ENCODE data around the gene C9orf72. TPM values are rescaled to one million over a fixed set of nuclear protein-coding genes. Genes with fewer than 3 reads are reported as not detected.
"Not testable (repeated sequence)": the region's sequence is repeated elsewhere in the genome, so short reads cannot be mapped to it uniquely, and the experiment has no call there.

The C9orf72 gene
- total and polyA plus RNA-seq, 9 of the 15 experiments (the other 6 are each of a cell fraction or from before 2014, with no cell fraction given), result 2.3 to 7.3 (median 4.1) TPM

DNA sequence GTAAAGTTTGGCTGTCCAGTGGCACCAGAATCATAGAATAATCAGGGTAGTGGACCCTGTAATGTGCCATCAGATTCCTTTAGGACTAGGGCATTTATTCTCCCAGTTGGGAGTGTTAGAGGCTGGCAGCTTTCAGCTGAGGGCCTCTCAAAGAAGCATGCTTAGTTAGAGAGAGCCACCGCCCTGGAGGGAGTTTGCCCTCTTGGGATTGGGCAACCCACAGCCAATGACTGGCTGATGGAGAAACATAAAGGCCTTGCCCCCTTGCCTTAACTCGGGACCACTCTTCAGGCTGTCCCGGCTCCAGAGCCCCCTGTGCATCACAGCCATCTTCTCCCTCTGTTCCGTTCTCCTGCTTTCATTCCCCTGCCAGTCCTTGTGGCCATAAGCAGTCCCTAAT, 69.7 kb downstream of the C9orf72 start:
- in situ Hi-C loops (cut with MboI) (no loop called here), intact Hi-C loops (cut with micrococcal nuclease) (no loop called here)
- H3K27me3 ChIP-seq (ENCODE audit: control insufficient read depth in 2 of 2, insufficient read depth in 2 of 2, low read length in 2 of 2), result no peaks in the 10 kb centered on the region
- peaks cover 0 to 1% of the 10 kb centered on the region in 2 experiments; a peak in 2 of 5 replicates for H3K4me1 ChIP-seq (replicated peaks in 1 of 2; ENCODE audit: control insufficient read depth in 2 of 2, insufficient read depth in 2 of 2, low read length in 2 of 2)
- no TSS peak for BruUV-seq (replicated peaks)
- no peaks in the 10 kb centered on the region for H4K20me1 ChIP-seq (replicated peaks; ENCODE audit: control insufficient read depth, insufficient read depth, low read length)
- peaks cover 17% of the 10 kb centered on the region for H3K79me2 ChIP-seq (ENCODE audit: control insufficient read depth, insufficient read depth, low read length)
- ChIA-PET POLR2A (no interaction called here), CTCF (ENCODE audit: low intra/inter-chr PET ratio) (no interaction called here)
- H2AFZ ChIP-seq (ENCODE audit: low read depth, low read length), result no peak overlapping the region
- DNase-seq (ENCODE audit: extremely low read depth in 1 of 4, low spot score in 3 of 4), result no peak
- FAIRE-seq, result no peak
- 60% methylated on average over 1 of the region's 4 CpGs for WGBS (ENCODE audit: insufficient coverage, low coverage, missing lambda C conversion rate)
- H3K36me3 ChIP-seq (ENCODE audit: control insufficient read depth, insufficient read depth, low read length), result peaks cover 6% of the 10 kb centered on the region; the same call in 1 of the 3 replicates
- no peaks in the 10 kb centered on the region for H3K9me3 ChIP-seq (replicated peaks; ENCODE audit: control insufficient read depth, insufficient read depth, low read depth, low read length)
- H3K4me2 ChIP-seq (ENCODE audit: insufficient read depth, low read length), result no peak overlapping the region
- no peak for ATAC-seq
- H3K4me3 ChIP-seq, result no peak overlapping the region
- no peak overlapping the region for H3K27ac ChIP-seq (ENCODE audit: extremely low read depth, low read depth, low read length)
- H3K9me1 ChIP-seq (ENCODE audit: control insufficient read depth, insufficient read depth, low read length), result no peaks in the 10 kb centered on the region
- TF ChIP-seq RBFOX2 (IDR thresholded peaks at IDR 0.05; ENCODE audit: low read depth, low read length), result no peak
- no peak for TF ChIP-seq NFYB (IDR thresholded peaks at IDR 0.05; ENCODE audit: extremely low read depth, insufficient read length)
- TF ChIP-seq ZNF224 (CRISPR knock-in tag; IDR thresholded peaks at IDR 0.05), result no peak
- TF ChIP-seq, protein P1, sequence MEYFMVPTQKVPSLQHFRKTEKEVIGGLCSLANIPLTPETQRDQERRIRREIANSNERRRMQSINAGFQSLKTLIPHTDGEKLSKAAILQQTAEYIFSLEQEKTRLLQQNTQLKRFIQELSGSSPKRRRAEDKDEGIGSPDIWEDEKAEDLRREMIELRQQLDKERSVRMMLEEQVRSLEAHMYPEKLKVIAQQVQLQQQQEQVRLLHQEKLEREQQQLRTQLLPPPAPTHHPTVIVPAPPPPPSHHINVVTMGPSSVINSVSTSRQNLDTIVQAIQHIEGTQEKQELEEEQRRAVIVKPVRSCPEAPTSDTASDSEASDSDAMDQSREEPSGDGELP (CRISPR knock-in tag; IDR thresholded peaks at IDR 0.05; ENCODE audit: borderline replicate concordance), result no peak
- TF ChIP-seq, protein P2, sequence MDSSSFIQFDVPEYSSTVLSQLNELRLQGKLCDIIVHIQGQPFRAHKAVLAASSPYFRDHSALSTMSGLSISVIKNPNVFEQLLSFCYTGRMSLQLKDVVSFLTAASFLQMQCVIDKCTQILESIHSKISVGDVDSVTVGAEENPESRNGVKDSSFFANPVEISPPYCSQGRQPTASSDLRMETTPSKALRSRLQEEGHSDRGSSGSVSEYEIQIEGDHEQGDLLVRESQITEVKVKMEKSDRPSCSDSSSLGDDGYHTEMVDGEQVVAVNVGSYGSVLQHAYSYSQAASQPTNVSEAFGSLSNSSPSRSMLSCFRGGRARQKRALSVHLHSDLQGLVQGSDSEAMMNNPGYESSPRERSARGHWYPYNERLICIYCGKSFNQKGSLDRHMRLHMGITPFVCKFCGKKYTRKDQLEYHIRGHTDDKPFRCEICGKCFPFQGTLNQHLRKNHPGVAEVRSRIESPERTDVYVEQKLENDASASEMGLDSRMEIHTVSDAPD (CRISPR knock-in tag; IDR thresholded peaks at IDR 0.05), result no peak
- TF ChIP-seq GABPB1 (CRISPR knock-in tag; IDR thresholded peaks at IDR 0.05), result no peak
- no peak for TF ChIP-seq STAG1 (CRISPR knock-in tag; IDR thresholded peaks at IDR 0.05; ENCODE audit: borderline replicate concordance)
- no peak for TF ChIP-seq POLR2AphosphoS2 (IDR thresholded peaks at IDR 0.05; ENCODE audit: low read length)
- TF ChIP-seq ZFP36 (IDR thresholded peaks at IDR 0.05; ENCODE audit: low read depth, low read length, partially characterized antibody), result no peak
- H3K9ac ChIP-seq (ENCODE audit: insufficient read depth in 1 of 2, low read depth in 2 of 2, low read length in 2 of 2), result no peak overlapping the region

DNA sequence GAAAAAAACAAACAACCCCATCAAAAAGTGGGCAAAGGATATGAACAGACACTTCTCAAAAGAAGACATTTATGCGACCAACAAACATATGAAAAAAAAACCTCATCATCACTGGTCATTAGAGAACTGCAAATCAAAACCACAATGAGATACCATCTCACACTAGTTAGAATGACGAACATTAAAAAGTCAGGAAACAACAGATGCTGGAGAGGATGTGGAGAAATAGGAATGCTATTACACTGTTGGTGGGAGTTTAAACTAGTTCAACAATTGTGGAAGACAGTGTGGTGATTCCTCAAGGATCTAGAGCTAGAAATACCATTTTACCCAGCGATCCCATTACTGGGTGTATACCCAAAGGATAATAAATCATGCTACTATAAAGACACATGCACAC, 72.4 kb downstream of the C9orf72 start:
- H3K9me3 ChIP-seq (replicated peaks; ENCODE audit: control insufficient read depth, insufficient read depth, low read depth, low read length); H3K4me2 ChIP-seq (ENCODE audit: insufficient read depth, low read length); in situ Hi-C loops (cut with MboI); DNase-seq (ENCODE audit: extremely low read depth in 1 of 4, low spot score in 3 of 4); ATAC-seq; H3K4me3 ChIP-seq; CTCF ChIA-PET (ENCODE audit: low intra/inter-chr PET ratio); H3K9ac ChIP-seq (ENCODE audit: insufficient read depth in 1 of 2, low read depth in 2 of 2, low read length in 2 of 2); H4K20me1 ChIP-seq (replicated peaks; ENCODE audit: control insufficient read depth, insufficient read depth, low read length); H3K27me3 ChIP-seq (ENCODE audit: control insufficient read depth in 2 of 2, insufficient read depth in 2 of 2, low read length in 2 of 2); FAIRE-seq; H3K36me3 ChIP-seq (ENCODE audit: control insufficient read depth, insufficient read depth, low read length); H3K9me1 ChIP-seq (ENCODE audit: control insufficient read depth, insufficient read depth, low read length); H3K27ac ChIP-seq (ENCODE audit: extremely low read depth, low read depth, low read length); POLR2A ChIA-PET; H2AFZ ChIP-seq (ENCODE audit: low read depth, low read length); BruUV-seq (replicated peaks); intact Hi-C loops (cut with micrococcal nuclease): not testable (repeated sequence)
- Histone ChIP-seq H3K4me1 (replicated peaks in 1 of 2; ENCODE audit: control insufficient read depth in 2 of 2, insufficient read depth in 2 of 2, low read length in 2 of 2) (peaks cover 0 to 13% of the 10 kb centered on the region in 2 experiments; a peak in 3 of 5 replicates), H3K79me2 (ENCODE audit: control insufficient read depth, insufficient read depth, low read length) (peaks cover 41% of the 10 kb centered on the region)
- 67% methylated on average over 1 of the region's 3 CpGs for WGBS (ENCODE audit: insufficient coverage, low coverage, missing lambda C conversion rate)

All from K562 (cell line).